PFSK-1 (cell line): ENCODE measurements around the gene MYO5C.

ENCODE experiments used
- POLR2AphosphoS5 ChIP-seq: IDR thresholded peaks from 2 replicates; pipeline ENCODE4 v1.6.1; 2012; ENCODE audit warnings: low read depth, mild to moderate bottlenecking, control low read depth, low read length, moderate library complexity
- REST ChIP-seq, 2 experiments: IDR thresholded peaks; 2 replicates each; pipeline versions ENCODE4 v1.6.1 to v1.8.0; 2011 to 2012; ENCODE audit warnings: low read depth in 2 of 2, low read length in 2 of 2, control low read depth in 1 of 2, inconsistent platforms in 1 of 2, mild to moderate bottlenecking in 1 of 2, moderate library complexity in 1 of 2; ENCODE audit not compliant: insufficient read depth in 1 of 2
- SIN3A ChIP-seq: IDR thresholded peaks from 2 replicates; pipeline ENCODE4 v1.6.1; 2012; ENCODE audit warnings: mild to moderate bottlenecking, low read length, moderate library complexity, borderline replicate concordance; ENCODE audit not compliant: insufficient read depth
- TAF1 ChIP-seq: IDR thresholded peaks from 2 replicates; pipeline ENCODE4 v1.6.1; 2012; ENCODE audit warnings: low read length, control low read depth, borderline replicate concordance; ENCODE audit not compliant: insufficient read depth

- TF ChIP-seq REST (IDR thresholded peaks at IDR 0.05; ENCODE audit: insufficient read depth in 1 of 2, low read depth in 2 of 2, low read length in 2 of 2) (no peak), TAF1 (no peak), POLR2AphosphoS5 (no peak), SIN3A (no peak)
Measured at GRCh38 chr15:52252781-52253180, 42.8 kb downstream of the MYO5C start.
